SK-N-SH (cell line): ENCODE data around the gene TAF6. TPM values are rescaled to one million over a fixed set of nuclear protein-coding genes. Genes with fewer than 3 reads are reported as not detected.

Experiments used
- CTCF ChIA-PET: fragments of 300-600, 350-600 bp; formaldehyde crosslinking; extraction: SDS; loops from one replicate; lab custom pipeline; 2021; lab: Yijun Ruan, JAX
- POLR2A ChIA-PET: fragments of 350-600 bp; sonication (Branson Sonifier 250); formaldehyde crosslinking; extraction: SDS; loops from one replicate; lab custom pipeline; 2020; ENCODE audit warnings: antibody characterized with exemption, inconsistent platforms; lab: Yijun Ruan, JAX
- DNase-seq: peaks from one replicate; pipeline ENCODE4 v3.0.0; 2012
- H2AFZ ChIP-seq: fragments of 200-600 bp; sonication (generic); 2 replicates; pipeline ENCODE4 v1.8.1; 2016; ENCODE audit warnings: antibody characterized with exemption, mild to moderate bottlenecking, low read depth
- H3F3A ChIP-seq: fragments of 200-600 bp; sonication (generic); replicated peaks from 2 replicates; pipeline ENCODE3; 2016; ENCODE audit warnings: antibody characterized with exemption, mild to moderate bottlenecking; ENCODE audit not compliant: insufficient read depth
- H3K27ac ChIP-seq, 2 experiments: fragments of 200-500 bp in 1 of 2; fragments of 200-600 bp in 1 of 2; sonication (Bioruptor generic) in 1 of 2; sonication (generic), shearing (Covaris generic) in 1 of 2; 2 replicates each; pipeline versions ENCODE4 v1.5.1 to v1.6.1; 2014 to 2016; ENCODE audit warnings: low read depth in 2 of 2, inconsistent platforms in 1 of 2, low read length in 1 of 2, mild to moderate bottlenecking in 1 of 2, mixed read lengths in 1 of 2
- H3K27me3 ChIP-seq: fragments of 200-600 bp; sonication (generic), shearing (Covaris generic); 2 replicates; pipeline ENCODE4 v1.6.1; 2016; ENCODE audit warnings: mixed run types; ENCODE audit not compliant: insufficient read depth
- H3K36me3 ChIP-seq, 2 experiments: fragments of 200-500 bp in 1 of 2; fragments of 200-600 bp in 1 of 2; sonication (Bioruptor generic) in 1 of 2; sonication (generic) in 1 of 2; replicated peaks in 1 of 2; 2 replicates each; pipeline versions ENCODE3 to v1.5.1; 2014 to 2016; ENCODE audit warnings: low read length in 1 of 2, mild to moderate bottlenecking in 1 of 2; ENCODE audit not compliant: insufficient read depth in 2 of 2, control insufficient read depth in 1 of 2
- H3K4me1 ChIP-seq, 2 experiments: fragments of 200-500 bp in 1 of 2; fragments of 200-600 bp in 1 of 2; sonication (Bioruptor generic) in 1 of 2; sonication (generic), shearing (Covaris generic) in 1 of 2; 2 replicates each; pipeline versions ENCODE4 v1.5.1 to v1.6.1; 2014 to 2016; ENCODE audit warnings: low read depth in 1 of 2, low read length in 1 of 2, mixed run types in 1 of 2; ENCODE audit not compliant: insufficient read depth in 2 of 2, control insufficient read depth in 1 of 2
- H3K4me2 ChIP-seq: fragments of 200-600 bp; sonication (generic), shearing (Covaris generic); 2 replicates; pipeline ENCODE4 v1.6.1; 2017; ENCODE audit warnings: mixed run types
- H3K4me3 ChIP-seq, 2 experiments: fragments of 200-500 bp in 1 of 2; fragments of 200-600 bp in 1 of 2; sonication (Bioruptor generic) in 1 of 2; sonication (generic), shearing (Covaris generic) in 1 of 2; 2 replicates each; pipeline versions ENCODE4 v1.5.1 to v1.8.1; 2014 to 2016; ENCODE audit warnings: low read depth in 2 of 2, inconsistent platforms in 1 of 2, low read length in 1 of 2, mild to moderate bottlenecking in 1 of 2, mixed read lengths in 1 of 2, moderate library complexity in 1 of 2
- H3K79me2 ChIP-seq: fragments of 200-600 bp; sonication (generic); 2 replicates; pipeline ENCODE4 v1.8.1; 2017; ENCODE audit warnings: mild to moderate bottlenecking; ENCODE audit not compliant: insufficient read depth
- H3K9ac ChIP-seq: fragments of 200-600 bp; sonication (generic); 2 replicates; pipeline ENCODE4 v1.6.1; 2017; ENCODE audit warnings: mixed run types
- H3K9me2 ChIP-seq: fragments of 200-600 bp; sonication (generic); 2 replicates; pipeline ENCODE4 v1.6.1; 2017; ENCODE audit warnings: mixed run types
- H3K9me3 ChIP-seq: fragments of 200-600 bp; sonication (generic); 2 replicates; pipeline ENCODE4 v1.6.1; 2017; ENCODE audit warnings: mixed run types, mild to moderate bottlenecking, moderate library complexity
- H4K20me1 ChIP-seq: fragments of 200-600 bp; sonication (generic); 2 replicates; pipeline ENCODE4 v1.6.1; 2017; ENCODE audit warnings: mild to moderate bottlenecking, mixed run types; ENCODE audit not compliant: insufficient read depth
- CTCF ChIP-seq: fragments of 200-600 bp; sonication (generic); IDR thresholded peaks from 2 replicates; pipeline ENCODE4 v1.6.1; 2017; ENCODE audit warnings: antibody characterized with exemption, mild to moderate bottlenecking, moderate library complexity
- ELF1 ChIP-seq: IDR thresholded peaks from 2 replicates; pipeline ENCODE4 v1.4.0; 2012
- EP300 ChIP-seq, 2 experiments: IDR thresholded peaks; 2 replicates each; pipeline versions ENCODE4 v1.4.0 to v1.6.1; 2012; ENCODE audit warnings: borderline replicate concordance in 1 of 2, low read depth in 1 of 2, low read length in 1 of 2
- EZH2phosphoT487 ChIP-seq: fragments of 200-600 bp; sonication (generic); IDR thresholded peaks from 2 replicates; pipeline ENCODE4 v1.6.1; 2017; ENCODE audit warnings: low read depth, mixed run types, mild to moderate bottlenecking, antibody characterized with exemption, moderate library complexity, borderline replicate concordance
- MAX ChIP-seq: IDR thresholded peaks from 2 replicates; pipeline ENCODE4 v1.4.0; 2012; ENCODE audit warnings: low read depth
- NFIC ChIP-seq: IDR thresholded peaks from 2 replicates; pipeline ENCODE4 v1.4.0; 2012; ENCODE audit warnings: borderline replicate concordance
- NRF1 ChIP-seq: IDR thresholded peaks from 2 replicates; pipeline ENCODE4 v1.6.1; 2012; ENCODE audit warnings: low read depth, mild to moderate bottlenecking, low read length
- RAD21 ChIP-seq: IDR thresholded peaks from 2 replicates; pipeline ENCODE4 v1.6.1; 2012; ENCODE audit warnings: mild to moderate bottlenecking, low read length
- RCOR1 ChIP-seq: fragments of 150-350 bp; IDR thresholded peaks from 2 replicates; pipeline ENCODE4 v1.6.1; 2017; ENCODE audit warnings: antibody characterized with exemption, low read length
- SIN3A ChIP-seq: IDR thresholded peaks from 2 replicates; pipeline ENCODE4 v1.6.1; 2012; ENCODE audit warnings: low read depth, mild to moderate bottlenecking, low read length, moderate library complexity, borderline replicate concordance
- TEAD4 ChIP-seq: IDR thresholded peaks from 2 replicates; pipeline ENCODE4 v1.4.0; 2012; ENCODE audit warnings: mild to moderate bottlenecking, borderline replicate concordance; ENCODE audit not compliant: insufficient read depth
- USF1 ChIP-seq: IDR thresholded peaks from 2 replicates; pipeline ENCODE4 v1.4.0; 2012; ENCODE audit warnings: low read depth, borderline replicate concordance
- ZBTB33 ChIP-seq: IDR thresholded peaks from 2 replicates; pipeline ENCODE4 v1.4.0; 2012; ENCODE audit warnings: low read depth, borderline replicate concordance
- WGBS: methylation state at CpG from one replicate; pipeline ENCODE4 v1.1.6; 2017; ENCODE audit warnings: low lambda C conversion rate; 5-methylcytosine and 5-hydroxymethylcytosine counted together
- polyA plus RNA-seq, 3 experiments: library from polyadenylated mRNA; depleted of rRNA; stranded (reverse); fragments of >200 nt; gene quantifications; 2 replicates each; pipeline ENCODE4 v1.2.3, GENCODE V29; 2012

The TAF6 gene
- polyA plus RNA-seq, 1 of the 3 experiments (the other 2 are of a cell fraction), result 70.5 TPM

GRCh38 chr7:100154651-100155491, 35.7 kb upstream of the TAF6 start:
- Histone ChIP-seq H3K27me3 (no peaks in the 10 kb centered on the region), H3K36me3 (peaks cover 39 to 44% of the 10 kb centered on the region in 2 experiments), H3K9me2 (no peaks in the 10 kb centered on the region), H3K9ac (no peak overlapping the region), H4K20me1 (peaks cover 20% of the 10 kb centered on the region), H3K4me2 (no peak overlapping the region), H3F3A (peaks cover 15% of the 10 kb centered on the region), H2AFZ (no peak overlapping the region), H3K9me3 (no peaks in the 10 kb centered on the region), H3K4me1 (peaks cover 14 to 19% of the 10 kb centered on the region in 2 experiments; a peak in 2 of 4 replicates), H3K79me2 (peaks cover 70% of the 10 kb centered on the region), H3K4me3 (no peak overlapping the region), H3K27ac (no peak overlapping the region)
- POLR2A ChIA-PET, result interaction anchor here (0.9 to 1.6 kb wide), 3 partner anchors 12 to 26 kb away, joined by 4 to 5 read pairs (median 5); partner anchors contain the start of genes GPC2 and STAG3
- CTCF ChIA-PET, result interaction anchor here (1.2 to 3.9 kb wide), 2 partner anchors 23 to 62 kb away, joined by 3 to 33 read pairs; no protein-coding TSS in a partner anchor
- WGBS, result 84% methylated on average over 29 of the region's 30 CpGs
- TF ChIP-seq EZH2phosphoT487 (no peak), RCOR1 (no peak), ELF1 (no peak), EP300 (IDR thresholded peaks at IDR 0.05; ENCODE audit: borderline replicate concordance in 1 of 2, low read depth in 1 of 2, low read length in 1 of 2) (no peak), SIN3A (no peak), TEAD4 (no peak), MAX (no peak), ZBTB33 (no peak), NRF1 (no peak), CTCF (no peak), RAD21 (no peak), NFIC (no peak), USF1 (no peak)
- no peak for DNase-seq
